HFF-Myc (cell line): Measurements from ENCODE around the gene DGKQ.
"Not testable (repeated sequence)": the region's sequence is repeated elsewhere in the genome, so short reads cannot be mapped to it uniquely, and the experiment has no call there.

ENCODE experiments used
- DNase-seq: peaks from one replicate; pipeline ENCODE4 v3.0.0-alpha.2; 2011; ENCODE audit warnings: low read depth; ENCODE audit errors: extremely low read depth
- H3K4me3 ChIP-seq: replicated peaks from 2 replicates; pipeline ENCODE4 v1.5.1; 2011; ENCODE audit warnings: low read depth, mild to moderate bottlenecking, control low read depth, low read length
- TF ChIP-seq, protein P1 (sequence below): IDR thresholded peaks from 2 replicates; pipeline ENCODE4 v1.5.1; 2012; ENCODE audit warnings: mild to moderate bottlenecking, low read depth, low read length, control low read depth; ENCODE audit errors: missing control alignments

Gene DGKQ

DNA sequence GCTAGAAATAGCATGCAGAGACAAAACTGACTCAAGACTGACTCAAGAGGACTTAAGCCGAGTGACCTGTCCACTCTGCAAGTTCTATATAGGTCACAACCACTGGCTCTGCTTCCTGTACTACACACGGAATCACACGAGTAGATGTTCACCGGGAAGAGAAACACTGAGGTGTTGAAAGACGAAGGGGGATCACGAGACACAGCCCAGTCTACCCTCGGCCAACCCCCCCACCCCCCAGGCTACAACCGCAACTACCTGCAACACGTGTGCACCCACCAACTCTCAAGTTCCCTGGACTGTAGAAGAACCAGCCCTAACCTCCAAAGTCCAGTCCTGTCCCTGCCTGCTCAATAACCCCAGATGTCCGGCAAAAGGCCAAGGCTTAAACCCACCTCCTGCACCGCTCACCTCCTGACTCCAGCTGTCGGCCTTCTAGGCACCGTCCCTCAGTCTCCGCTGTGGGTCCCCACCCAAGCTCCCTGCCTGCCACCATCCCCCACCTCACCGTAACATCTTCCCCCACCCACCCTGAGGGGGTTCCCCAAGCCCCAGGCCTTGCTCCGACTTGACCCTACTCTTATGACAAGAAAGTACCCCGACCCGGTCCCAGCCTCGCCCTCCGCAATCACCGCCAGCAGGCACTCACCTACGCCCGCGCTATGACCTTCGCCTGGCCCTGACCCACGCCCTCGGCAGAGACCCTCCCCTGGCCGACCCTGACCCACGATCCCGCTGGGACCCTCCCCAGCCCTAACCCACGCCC, 42.0 kb downstream of the DGKQ start:
- TF ChIP-seq, protein P1, sequence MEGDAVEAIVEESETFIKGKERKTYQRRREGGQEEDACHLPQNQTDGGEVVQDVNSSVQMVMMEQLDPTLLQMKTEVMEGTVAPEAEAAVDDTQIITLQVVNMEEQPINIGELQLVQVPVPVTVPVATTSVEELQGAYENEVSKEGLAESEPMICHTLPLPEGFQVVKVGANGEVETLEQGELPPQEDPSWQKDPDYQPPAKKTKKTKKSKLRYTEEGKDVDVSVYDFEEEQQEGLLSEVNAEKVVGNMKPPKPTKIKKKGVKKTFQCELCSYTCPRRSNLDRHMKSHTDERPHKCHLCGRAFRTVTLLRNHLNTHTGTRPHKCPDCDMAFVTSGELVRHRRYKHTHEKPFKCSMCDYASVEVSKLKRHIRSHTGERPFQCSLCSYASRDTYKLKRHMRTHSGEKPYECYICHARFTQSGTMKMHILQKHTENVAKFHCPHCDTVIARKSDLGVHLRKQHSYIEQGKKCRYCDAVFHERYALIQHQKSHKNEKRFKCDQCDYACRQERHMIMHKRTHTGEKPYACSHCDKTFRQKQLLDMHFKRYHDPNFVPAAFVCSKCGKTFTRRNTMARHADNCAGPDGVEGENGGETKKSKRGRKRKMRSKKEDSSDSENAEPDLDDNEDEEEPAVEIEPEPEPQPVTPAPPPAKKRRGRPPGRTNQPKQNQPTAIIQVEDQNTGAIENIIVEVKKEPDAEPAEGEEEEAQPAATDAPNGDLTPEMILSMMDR, result no peak
- no peak for DNase-seq
- H3K4me3 ChIP-seq, result peak overlapping the region; percentile 96

DNA sequence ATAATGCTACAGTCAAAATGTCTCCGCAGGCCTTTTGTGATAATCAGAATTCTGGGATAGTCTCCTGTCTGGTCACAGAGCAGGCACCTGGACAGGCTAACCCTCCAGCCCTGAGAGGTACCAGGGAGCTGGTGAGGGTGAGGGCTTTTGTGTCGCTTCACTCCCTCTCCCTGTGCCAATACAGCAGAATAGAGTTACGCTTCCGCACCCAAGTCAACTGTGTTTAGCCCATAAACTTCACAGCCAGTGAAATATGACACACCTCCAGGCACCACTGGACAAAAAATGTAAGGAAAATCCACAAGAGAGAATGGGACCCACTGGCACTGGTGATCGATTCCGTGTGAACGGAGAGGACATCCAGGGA, 42.6 kb downstream of the DGKQ start:
- peak overlapping the region; percentile 96 for H3K4me3 ChIP-seq
- TF ChIP-seq, protein P1, result no peak

DNA sequence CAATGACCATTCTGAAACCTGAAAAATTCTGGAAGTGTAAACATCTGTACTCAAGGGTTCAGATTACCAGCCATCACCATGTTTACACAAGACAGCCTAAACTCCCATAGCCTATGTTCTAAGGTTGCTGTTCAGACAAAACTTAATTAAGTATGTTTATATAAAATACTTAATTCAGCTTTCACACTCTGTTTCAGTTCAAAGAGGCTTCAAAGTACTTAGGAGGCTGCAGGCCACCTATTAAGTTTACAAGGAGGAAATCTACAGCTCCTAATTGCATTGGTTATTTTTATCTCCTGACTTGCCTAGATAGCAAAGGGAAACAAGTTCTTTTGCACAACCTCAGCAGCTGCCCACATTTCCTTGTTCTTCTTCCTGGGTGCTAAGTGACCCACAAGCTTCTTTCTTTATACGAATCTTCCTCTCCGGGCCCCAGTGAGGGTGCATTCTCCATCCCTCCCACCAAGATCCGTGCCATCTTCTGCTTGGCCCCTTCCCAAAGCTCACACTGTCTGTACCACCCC, 43.3 kb downstream of the DGKQ start:
- no peak for DNase-seq
- H3K4me3 ChIP-seq, result peak overlapping the region; percentile 96
- TF ChIP-seq, protein P1, result no peak

More for the DNA sequence above, 42.6 kb downstream of the DGKQ start:
- no peak for DNase-seq

GRCh38 chr4:929096-929765, 44.1 kb downstream of the DGKQ start:
- H3K4me3 ChIP-seq, result no peak overlapping the region
- TF ChIP-seq, protein P1, result no peak

GRCh38 chr4:927566-927965, 45.8 kb downstream of the DGKQ start:
- not testable (repeated sequence) for DNase-seq, H3K4me3 ChIP-seq

More at GRCh38 chr4:929096-929765, 44.1 kb downstream of the DGKQ start:
- no peak for DNase-seq

GRCh38 chr4:926538-926937, 46.8 kb downstream of the DGKQ start:
- TF ChIP-seq, protein P1, result peak; percentile 29
- H3K4me3 ChIP-seq, result no peak overlapping the region
- no peak for DNase-seq

DNA sequence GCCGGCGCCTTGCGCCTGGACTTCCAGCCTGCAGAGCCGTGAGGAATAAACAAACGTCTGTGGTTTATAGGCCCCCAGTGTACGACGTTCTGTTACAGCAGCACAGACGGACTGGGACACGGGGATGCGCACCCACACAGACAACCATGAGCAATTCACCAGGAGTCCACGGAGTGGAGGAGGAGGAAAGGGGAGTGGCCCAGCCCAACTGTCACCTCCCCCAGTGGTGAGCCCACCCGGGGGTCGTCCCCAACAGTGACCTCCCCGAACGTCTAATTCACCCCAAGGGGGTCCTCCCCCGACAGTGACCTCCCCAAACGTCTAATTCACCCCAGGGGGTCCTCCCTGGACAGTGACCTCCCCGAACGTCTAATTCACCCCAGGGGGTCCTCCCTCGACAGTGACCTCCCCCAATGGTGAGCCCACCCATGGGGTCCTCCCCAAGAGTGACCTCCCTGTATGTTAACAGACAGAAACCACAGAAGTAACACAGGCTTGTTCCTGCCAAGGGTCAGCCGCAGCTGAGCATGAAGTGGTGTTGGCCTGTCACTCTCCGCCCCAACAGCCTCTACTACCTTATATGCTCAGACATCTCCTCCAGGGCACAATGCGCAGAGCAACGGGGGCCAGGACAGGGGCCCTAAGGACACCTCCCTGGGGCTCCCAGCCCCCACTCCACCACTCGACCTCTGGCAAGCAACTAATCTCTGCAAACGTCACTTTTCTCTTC, 47.4 kb downstream of the DGKQ start:
- no peak for DNase-seq
- no peak overlapping the region for H3K4me3 ChIP-seq
- TF ChIP-seq, protein P1, result no peak
